ENCODE measurements around the gene JADE3. TPM values are rescaled to one million over a fixed set of nuclear protein-coding genes. Genes with fewer than 3 reads are reported as not detected.

The JADE3 gene
- total RNA-seq, 1 donor from 2014 or later, result 3.7 TPM

DNA sequence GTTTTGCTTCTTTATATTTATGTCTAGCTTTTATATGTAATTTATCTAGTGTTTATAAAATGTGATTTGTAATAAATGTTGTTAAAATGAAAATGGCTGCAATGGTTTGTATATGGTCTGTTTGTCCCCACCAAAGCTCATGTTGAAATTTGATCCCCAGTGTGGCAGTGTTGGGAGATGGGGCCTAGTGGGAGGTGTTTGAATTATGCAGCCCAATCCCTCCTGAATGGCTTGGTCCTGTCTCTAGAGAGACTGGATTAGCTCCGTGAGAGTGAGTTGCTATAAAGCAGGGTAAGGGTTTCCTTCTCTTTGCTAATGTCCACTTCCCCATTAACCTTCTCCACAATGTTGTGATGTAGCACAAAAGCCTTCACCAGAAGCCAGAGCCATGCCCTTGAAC is 30.0 kb upstream of the JADE3 start:
- TF ChIP-seq, protein P1, sequence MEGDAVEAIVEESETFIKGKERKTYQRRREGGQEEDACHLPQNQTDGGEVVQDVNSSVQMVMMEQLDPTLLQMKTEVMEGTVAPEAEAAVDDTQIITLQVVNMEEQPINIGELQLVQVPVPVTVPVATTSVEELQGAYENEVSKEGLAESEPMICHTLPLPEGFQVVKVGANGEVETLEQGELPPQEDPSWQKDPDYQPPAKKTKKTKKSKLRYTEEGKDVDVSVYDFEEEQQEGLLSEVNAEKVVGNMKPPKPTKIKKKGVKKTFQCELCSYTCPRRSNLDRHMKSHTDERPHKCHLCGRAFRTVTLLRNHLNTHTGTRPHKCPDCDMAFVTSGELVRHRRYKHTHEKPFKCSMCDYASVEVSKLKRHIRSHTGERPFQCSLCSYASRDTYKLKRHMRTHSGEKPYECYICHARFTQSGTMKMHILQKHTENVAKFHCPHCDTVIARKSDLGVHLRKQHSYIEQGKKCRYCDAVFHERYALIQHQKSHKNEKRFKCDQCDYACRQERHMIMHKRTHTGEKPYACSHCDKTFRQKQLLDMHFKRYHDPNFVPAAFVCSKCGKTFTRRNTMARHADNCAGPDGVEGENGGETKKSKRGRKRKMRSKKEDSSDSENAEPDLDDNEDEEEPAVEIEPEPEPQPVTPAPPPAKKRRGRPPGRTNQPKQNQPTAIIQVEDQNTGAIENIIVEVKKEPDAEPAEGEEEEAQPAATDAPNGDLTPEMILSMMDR (conservative IDR thresholded peaks at IDR 0.05; ENCODE audit: low read depth, low read length), result no peak
- DNase-seq (ENCODE audit: low read depth), result no peak
- H3K4me3 ChIP-seq (ENCODE audit: low read depth, low read length), result no peak overlapping the region

DNA sequence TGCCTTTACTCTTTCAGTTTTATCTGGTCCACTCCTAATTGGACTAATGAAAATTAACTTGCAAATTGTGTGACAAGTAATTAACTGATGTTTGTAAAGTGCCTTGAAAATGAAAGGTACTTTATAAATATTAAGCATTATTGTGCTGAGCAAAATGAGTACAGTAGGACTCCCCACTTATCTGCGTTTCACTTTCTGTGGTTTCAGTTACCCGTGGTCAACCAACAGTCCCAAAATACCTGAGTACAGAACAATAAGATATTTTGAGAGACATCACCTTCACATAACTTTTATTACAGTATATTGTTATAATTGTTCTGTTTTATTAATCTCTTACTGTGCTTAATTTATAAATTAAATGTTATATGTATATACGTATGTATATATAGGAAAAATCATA is 27.4 kb upstream of the JADE3 start:
- TF ChIP-seq, protein P1 (conservative IDR thresholded peaks at IDR 0.05; ENCODE audit: low read depth, low read length), result no peak
- H3K4me3 ChIP-seq (ENCODE audit: low read depth, low read length), result no peak overlapping the region
- DNase-seq (ENCODE audit: low read depth), result no peak

DNA sequence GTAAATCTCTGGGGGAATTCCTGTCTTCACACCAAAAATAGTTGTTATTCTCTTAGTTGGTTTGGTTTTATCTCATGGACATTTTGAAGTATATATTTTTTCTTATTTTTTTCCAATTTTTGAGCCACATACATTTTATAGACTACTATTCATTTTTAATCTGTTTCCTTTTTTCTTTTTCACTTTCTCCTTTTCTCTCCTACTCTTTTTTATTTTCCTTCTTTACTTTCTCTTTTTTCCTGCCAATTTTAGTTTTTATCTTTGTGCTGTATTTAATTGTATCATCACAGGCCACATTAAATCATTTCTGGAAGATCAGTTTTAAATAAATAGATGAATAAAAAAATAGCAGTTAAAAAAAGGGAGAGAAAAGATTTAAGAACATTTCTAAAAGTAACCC is 14.0 kb upstream of the JADE3 start:
- H3K4me3 ChIP-seq (ENCODE audit: low read depth, low read length), result no peak overlapping the region
- DNase-seq (ENCODE audit: low read depth), result no peak
- TF ChIP-seq, protein P1 (conservative IDR thresholded peaks at IDR 0.05; ENCODE audit: low read depth, low read length), result no peak

DNA sequence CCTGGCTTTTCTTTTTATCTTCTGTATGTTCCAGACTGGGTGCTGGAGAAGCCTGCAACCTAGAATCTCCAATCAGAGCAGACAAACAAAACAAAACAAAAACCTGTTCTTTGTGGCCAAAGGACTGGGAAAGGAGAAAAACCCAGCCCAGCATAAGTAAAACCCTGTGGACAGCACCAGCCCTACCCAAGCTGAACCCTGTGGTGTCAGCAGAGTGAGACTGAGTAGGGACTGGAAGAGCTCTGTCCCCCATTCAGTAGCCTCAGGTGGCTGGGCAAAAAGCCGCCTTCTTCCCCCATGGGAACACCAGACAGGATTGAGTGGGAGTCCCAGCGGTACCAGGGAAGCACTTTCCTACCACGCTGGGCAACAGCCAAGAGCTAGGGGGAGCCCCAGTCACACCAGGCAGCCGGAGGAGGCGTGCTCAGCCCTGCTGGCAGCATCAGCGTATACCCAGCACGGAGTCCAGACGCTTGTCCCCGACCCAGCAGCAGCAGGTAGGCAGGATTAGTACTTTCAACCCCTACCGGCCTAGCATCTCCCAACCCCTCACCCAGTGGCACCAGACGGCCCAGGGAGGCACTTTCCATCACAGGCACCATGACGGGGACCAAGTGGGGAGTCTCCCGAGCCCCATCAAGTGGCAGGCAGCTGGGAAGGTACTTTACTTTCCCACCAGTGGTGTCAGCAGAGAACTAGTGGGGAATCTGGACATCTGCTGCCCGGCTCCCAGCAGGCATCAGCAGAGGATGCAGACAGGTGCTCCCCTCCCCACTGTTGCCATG is 8.6 kb upstream of the JADE3 start:
- DNase-seq (ENCODE audit: low read depth), result no peak
- peak overlapping the region; percentile 59 for H3K4me3 ChIP-seq (ENCODE audit: low read depth, low read length)
- TF ChIP-seq, protein P1 (conservative IDR thresholded peaks at IDR 0.05; ENCODE audit: low read depth, low read length), result peak; percentile 66

DNA sequence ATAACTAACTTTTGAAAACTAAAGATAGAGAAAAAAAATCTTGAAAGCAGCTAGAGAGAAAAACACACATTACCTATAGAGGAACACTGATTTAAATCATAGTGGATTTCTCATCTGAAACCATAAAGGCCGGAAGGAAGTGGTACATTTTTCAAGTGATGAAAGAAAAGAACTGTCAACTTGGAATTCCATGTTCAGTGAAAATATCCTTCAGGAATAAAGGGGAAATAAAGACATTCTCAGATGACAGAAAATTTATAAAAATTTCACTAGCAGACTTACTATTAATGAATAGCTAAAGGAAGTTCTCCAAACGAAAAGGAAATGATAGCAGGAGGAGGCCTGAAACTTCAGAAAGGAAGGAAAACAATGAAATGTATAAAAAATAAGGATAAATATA is 7.6 kb upstream of the JADE3 start:
- no peak overlapping the region for H3K4me3 ChIP-seq (ENCODE audit: low read depth, low read length)
- TF ChIP-seq, protein P1 (conservative IDR thresholded peaks at IDR 0.05; ENCODE audit: low read depth, low read length), result no peak
- no peak for DNase-seq (ENCODE audit: low read depth)

DNA sequence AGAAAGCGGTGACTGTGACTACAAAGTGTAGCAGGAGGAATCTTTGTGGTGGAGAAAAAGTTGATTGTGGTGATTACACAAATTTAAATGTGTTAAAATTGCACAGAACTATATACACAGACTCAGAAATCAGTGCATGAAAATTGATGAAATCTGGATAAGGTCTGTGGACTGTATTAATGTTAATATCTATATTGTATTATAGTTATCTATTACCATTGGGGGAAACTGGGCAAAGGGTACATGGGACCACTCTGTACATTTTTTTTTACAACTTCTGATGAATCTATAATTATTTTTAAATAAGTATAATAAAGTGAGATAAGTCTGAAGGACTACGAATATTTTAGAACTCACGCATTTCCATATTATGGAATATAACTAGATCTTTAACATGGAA is 1.8 kb upstream of the JADE3 start:
- no peak for DNase-seq (ENCODE audit: low read depth)
- TF ChIP-seq, protein P1 (conservative IDR thresholded peaks at IDR 0.05; ENCODE audit: low read depth, low read length), result no peak
- H3K4me3 ChIP-seq (ENCODE audit: low read depth, low read length), result no peak overlapping the region

Data from epithelial cell of proximal tubule (primary cell).